Peyer's patch (tissue), 4 donors: ENCODE results near the gene MBNL2. TPM values are rescaled to one million over a fixed set of nuclear protein-coding genes. Genes with fewer than 3 reads are reported as not detected.

Source experiments
- DNase-seq, 3 donors: peaks; one replicate each; pipeline ENCODE4 v3.0.0-alpha.2; 2017 to 2019
- H3K27ac ChIP-seq, 4 donors: fragments of 200-600 bp; sonication (generic); one replicate each; pipeline ENCODE4 v1.5.1; 2016 to 2019
- H3K27me3 ChIP-seq, 2 donors: fragments of 200-600 bp; sonication (generic); one replicate each; pipeline ENCODE4 v1.5.1; 2019
- H3K36me3 ChIP-seq, 3 donors: fragments of 200-600 bp; sonication (generic); one replicate each; pipeline ENCODE4 v1.5.1; 2016 to 2019
- H3K4me1 ChIP-seq, 4 donors: fragments of 200-600 bp; sonication (generic); one replicate each; pipeline ENCODE4 v1.5.1; 2016 to 2019
- H3K4me3 ChIP-seq, 4 donors: fragments of 200-600 bp; sonication (generic); 1 replicate in 3 of 4; 2 replicates in 1 of 4; pipeline ENCODE4 v1.5.1; 2016 to 2019; ENCODE audit warnings: mild to moderate bottlenecking in 1 of 4
- H3K9me3 ChIP-seq, 4 donors: fragments of 200-600 bp; sonication (generic); one replicate each; pipeline ENCODE4 v1.5.1; 2016 to 2019; ENCODE audit warnings: mild to moderate bottlenecking in 1 of 4
- CTCF ChIP-seq, 6 experiments: fragments of 450-650 bp in 4 of 6; fragments of 200-600 bp in 2 of 6; sonication (generic) in 1 of 6; IDR thresholded peaks; one replicate each; pipeline ENCODE4 v1.5.1; 2017 to 2019; ENCODE audit warnings: antibody characterized with exemption in 6 of 6, mild to moderate bottlenecking in 3 of 6, moderate library complexity in 1 of 6
- POLR2A ChIP-seq, 2 donors: fragments of 450-650 bp; IDR thresholded peaks; one replicate each; pipeline ENCODE4 v1.5.1; 2017; ENCODE audit warnings: antibody characterized with exemption in 2 of 2, mild to moderate bottlenecking in 2 of 2, moderate library complexity in 2 of 2
- total RNA-seq, 4 donors: library from RNA; depleted of rRNA; stranded (reverse); fragments of >200 nt; gene quantifications; one replicate each; pipeline ENCODE4 v1.1.0, GENCODE V29; 2016

MBNL2 gene
- total RNA-seq, 4 donors from 2014 or later: 27.0 to 44.6 (median 36.3) TPM

GRCh38 chr13:97224544-97225300 is 2.6 kb downstream of the MBNL2 start:
- Histone ChIP-seq H3K9me3 (no peaks in the 10 kb centered on the region), H3K4me3 (peak overlapping the region; percentile 47 to 67 (median 57)), H3K27me3 (no peaks in the 10 kb centered on the region), H3K36me3 (no peaks in the 10 kb centered on the region), H3K27ac (peak overlapping the region; percentile 69 to 89 (median 84)), H3K4me1 (peaks cover 0 to 43% (median 5%) of the 10 kb centered on the region in 4 donors)
- DNase-seq: peak in 1 of 3 donors; percentile 70
- TF ChIP-seq CTCF (IDR thresholded peaks at IDR 0.05): no peak
- TF ChIP-seq POLR2A (IDR thresholded peaks at IDR 0.05): no peak

GRCh38 chr13:97225533-97225932 is 3.4 kb downstream of the MBNL2 start:
- H3K4me3 ChIP-seq: peak overlapping the region in 2 of 4 donors; percentile 56 to 67

DNA sequence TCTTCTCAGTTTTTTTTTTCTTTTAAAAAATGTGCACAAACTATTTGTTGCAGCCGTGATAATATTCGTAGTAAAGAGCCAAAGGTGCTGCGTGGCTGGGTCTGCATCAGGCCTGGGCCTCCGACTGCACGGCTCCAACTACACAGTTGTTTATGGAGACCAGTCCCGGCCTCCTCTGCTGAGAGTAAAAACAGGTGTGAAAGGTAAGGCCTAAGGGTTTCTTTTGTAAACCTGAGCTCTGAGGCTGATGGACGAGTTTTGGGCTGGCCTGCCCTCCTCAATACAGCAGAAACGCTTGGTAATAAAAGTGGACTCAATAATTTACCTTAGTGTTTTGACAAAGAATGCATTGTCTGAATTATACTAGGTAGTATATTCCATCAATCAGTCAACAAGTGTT is 3.9 kb downstream of the MBNL2 start:
- Histone ChIP-seq H3K4me3 (peak overlapping the region in 2 of 4 donors; percentile 56 to 67), H3K4me1 (peaks cover 0 to 43% (median 5%) of the 10 kb centered on the region in 4 donors)

More at GRCh38 chr13:97225533-97225932, 3.4 kb downstream of the MBNL2 start:
- Histone ChIP-seq H3K4me1 (peaks cover 0 to 43% (median 5%) of the 10 kb centered on the region in 4 donors), H3K36me3 (no peaks in the 10 kb centered on the region), H3K9me3 (no peaks in the 10 kb centered on the region), H3K27ac (peak overlapping the region; percentile 52 to 84 (median 69)), H3K27me3 (no peaks in the 10 kb centered on the region)
- DNase-seq: no peak
- TF ChIP-seq CTCF (IDR thresholded peaks at IDR 0.05) (no peak), POLR2A (IDR thresholded peaks at IDR 0.05) (no peak)

DNA sequence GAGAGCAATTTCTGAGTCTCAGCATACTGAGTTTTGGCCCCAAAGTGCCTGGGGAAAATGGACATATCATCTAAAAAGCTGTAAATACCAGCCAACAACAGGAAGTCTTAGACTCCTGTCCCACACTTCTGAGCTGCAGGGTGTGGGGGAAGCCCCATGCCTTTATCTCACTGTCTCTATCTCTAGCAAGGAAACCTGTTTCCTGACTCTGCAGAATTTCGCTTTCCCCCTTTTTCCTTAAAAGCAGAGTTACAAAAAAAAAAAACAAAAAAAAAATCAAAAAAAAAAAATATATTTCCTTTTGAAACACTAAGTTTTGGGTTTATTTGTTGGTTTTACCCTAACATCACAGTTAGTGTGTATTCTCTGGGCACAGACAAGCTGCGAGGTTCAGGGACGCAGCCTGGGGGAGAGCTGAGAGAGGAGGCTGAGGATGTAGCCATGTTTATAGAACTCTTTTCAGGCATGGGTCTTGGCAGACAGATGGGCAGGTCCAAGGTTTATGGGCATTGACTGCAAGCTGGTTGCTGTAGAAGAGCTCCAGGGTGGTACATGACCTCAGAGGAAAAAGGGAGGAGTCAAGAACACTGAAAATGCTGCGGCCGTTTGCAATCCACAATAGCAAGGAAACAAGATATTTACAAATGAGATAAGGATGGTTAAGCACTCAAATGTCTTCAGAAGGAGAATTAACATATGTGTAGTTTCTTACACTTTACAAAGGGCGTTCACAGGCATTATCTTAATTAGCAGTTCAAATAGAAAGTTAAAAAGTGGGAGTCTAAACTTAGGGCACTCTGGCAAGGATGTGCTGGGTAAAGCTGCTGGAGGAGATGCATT is 4.9 kb downstream of the MBNL2 start:
- no peaks in the 10 kb centered on the region for H3K27me3 ChIP-seq
- no peaks in the 10 kb centered on the region for H3K36me3 ChIP-seq
- peak overlapping the region in 2 of 4 donors; percentile 4 to 8 for H3K27ac ChIP-seq
- no peaks in the 10 kb centered on the region for H3K9me3 ChIP-seq
- H3K4me1 ChIP-seq: peaks cover 0 to 35% (median 5%) of the 10 kb centered on the region in 4 donors
- no peak for TF ChIP-seq CTCF (IDR thresholded peaks at IDR 0.05)
- no peak for TF ChIP-seq POLR2A (IDR thresholded peaks at IDR 0.05)
- H3K4me3 ChIP-seq: peak overlapping the region in 1 of 4 donors; percentile 10
- DNase-seq: peak in 2 of 3 donors; percentile 49 to 59

More for the DNA sequence above, 3.9 kb downstream of the MBNL2 start:
- H3K36me3 ChIP-seq: no peaks in the 10 kb centered on the region
- TF ChIP-seq CTCF (IDR thresholded peaks at IDR 0.05): no peak
- no peak for TF ChIP-seq POLR2A (IDR thresholded peaks at IDR 0.05)
- DNase-seq: no peak
- no peaks in the 10 kb centered on the region for H3K9me3 ChIP-seq
- H3K27ac ChIP-seq: peak overlapping the region; percentile 36 to 84 (median 60)
- no peaks in the 10 kb centered on the region for H3K27me3 ChIP-seq

DNA sequence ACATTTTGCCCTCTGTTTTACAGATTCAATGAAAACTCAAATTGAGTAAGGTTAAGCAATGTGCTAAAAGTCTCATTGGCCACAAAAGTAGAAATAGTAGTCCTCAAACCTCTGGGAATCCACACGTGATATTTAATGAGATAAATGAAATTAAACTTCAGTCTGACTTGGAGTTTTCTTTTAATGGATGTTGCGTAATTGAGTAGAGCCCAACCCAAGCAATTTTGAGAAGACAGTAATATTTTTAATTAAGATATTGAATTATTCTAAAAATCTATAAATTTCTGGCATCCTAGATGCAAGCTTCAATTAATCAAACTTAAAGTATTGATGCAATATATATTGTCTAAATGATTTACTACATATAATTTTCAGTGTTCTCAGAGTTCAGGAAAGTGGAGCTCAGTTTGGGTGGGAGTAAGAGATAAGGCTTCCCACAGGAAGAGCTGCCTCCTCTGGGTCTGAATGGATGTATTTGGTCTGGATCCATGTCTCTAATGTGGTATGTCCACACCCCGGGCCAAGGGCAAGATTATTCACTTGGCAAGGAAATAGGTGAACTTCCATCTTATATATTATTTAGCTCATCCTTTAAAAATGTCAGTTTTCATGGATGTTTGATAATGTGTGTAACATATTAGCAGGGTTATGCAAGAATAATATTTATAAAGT is 6.9 kb downstream of the MBNL2 start:
- Histone ChIP-seq H3K27me3 (no peaks in the 10 kb centered on the region), H3K27ac (no peak overlapping the region), H3K36me3 (no peaks in the 10 kb centered on the region), H3K4me1 (peaks cover 4 to 35% (median 5%) of the 10 kb centered on the region in 4 donors), H3K9me3 (no peaks in the 10 kb centered on the region), H3K4me3 (no peak overlapping the region)
- TF ChIP-seq POLR2A (IDR thresholded peaks at IDR 0.05) (no peak), CTCF (IDR thresholded peaks at IDR 0.05) (no peak)
- no peak for DNase-seq
